BJ (cell line): ENCODE results near the gene APOO. TPM values are rescaled to one million over a fixed set of nuclear protein-coding genes. Genes with fewer than 3 reads are reported as not detected.

Source experiments
- CTCF ChIA-PET: fragments of 350-600 bp; formaldehyde crosslinking; extraction: SDS; loops from one replicate; lab custom pipeline; 2021; ENCODE audit warnings: antibody characterized with exemption, inconsistent platforms; lab: Yijun Ruan, JAX
- POLR2A ChIA-PET: fragments of 300-600 bp; sonication (Branson Sonifier 250); formaldehyde crosslinking; extraction: SDS; loops from one replicate; lab custom pipeline; 2021; ENCODE audit warnings: antibody characterized with exemption; lab: Charles Lee
- DNase-seq: peaks from one replicate; pipeline ENCODE4 v3.0.0-alpha.2; 2011; ENCODE audit warnings: low read depth
- H3K27me3 ChIP-seq: 2 replicates; pipeline ENCODE4 v1.6.0; 2011; ENCODE audit warnings: low read length; ENCODE audit not compliant: control insufficient read depth, insufficient read depth
- H3K36me3 ChIP-seq: 2 replicates; pipeline ENCODE4 v1.5.1; 2011; ENCODE audit warnings: low read length; ENCODE audit not compliant: control insufficient read depth, insufficient read depth
- H3K4me3 ChIP-seq: 2 replicates; pipeline ENCODE4 v1.5.1; 2011; ENCODE audit warnings: low read depth, mild to moderate bottlenecking, control low read depth, low read length
- polyA plus RNA-seq: library from polyadenylated mRNA; depleted of rRNA; stranded (reverse); fragments of >200 nt; gene quantifications from 2 replicates; pipeline ENCODE4 v1.2.3, GENCODE V29; 2011
- TF ChIP-seq, protein P1 (sequence below): IDR thresholded peaks from 2 replicates; pipeline ENCODE4 v1.5.1; 2011; ENCODE audit warnings: low read depth, mild to moderate bottlenecking, control low read depth, inconsistent platforms, low read length, moderate library complexity; ENCODE audit not compliant: insufficient read depth

The APOO gene
- polyA plus RNA-seq, 1 experiment = 6.6 TPM

DNA sequence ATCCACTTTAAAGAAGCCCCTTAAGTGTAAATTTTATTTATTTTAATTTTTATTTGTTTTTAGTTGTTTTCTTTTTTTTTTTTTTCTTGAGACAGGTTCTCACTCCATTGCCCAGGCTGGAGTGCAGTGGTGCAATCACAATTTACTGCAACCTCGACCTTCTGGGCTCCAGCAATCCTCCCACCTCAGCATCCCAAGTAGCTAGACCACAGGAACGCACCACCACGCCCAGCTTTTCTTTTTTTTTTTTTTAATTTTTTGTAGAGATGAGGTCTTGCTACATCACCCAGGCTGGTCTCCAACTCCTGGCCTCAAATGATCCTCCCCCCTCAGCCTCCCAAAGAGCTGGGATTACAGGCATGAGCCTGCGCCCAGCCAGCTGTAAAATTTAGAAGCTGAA is 118.8 kb downstream of the APOO start:
- POLR2A ChIA-PET = no interaction called here
- CTCF ChIA-PET = interaction anchor here (0.5 kb wide), 1 partner anchor 15 kb away, joined by 3 read pairs; no protein-coding TSS in a partner anchor

DNA sequence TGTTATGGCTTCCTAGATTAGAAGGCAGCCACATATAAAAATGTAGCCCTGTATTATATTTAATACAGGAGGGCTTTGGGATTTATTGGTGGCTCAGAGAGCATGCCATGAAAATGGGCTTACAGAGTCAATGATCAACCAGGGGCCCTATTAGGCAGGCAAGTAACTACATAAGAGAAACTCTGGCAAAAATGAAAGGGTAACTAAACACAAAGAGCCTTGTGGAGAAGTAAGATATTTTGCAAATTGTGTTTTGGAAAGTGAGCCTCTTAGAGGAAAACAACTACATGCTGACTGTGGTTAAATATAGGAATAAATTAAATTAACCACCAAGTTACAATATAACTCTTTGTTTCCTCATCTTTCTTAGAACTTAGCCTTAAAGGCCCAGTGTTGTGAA is 119.2 kb downstream of the APOO start:
- ChIA-PET CTCF (interaction anchor here (0.5 kb wide), 1 partner anchor 16 kb away, joined by 3 read pairs; no protein-coding TSS in a partner anchor), POLR2A (no interaction called here)
- Histone ChIP-seq H3K4me3 (no peak overlapping the region), H3K36me3 (no peaks in the 10 kb centered on the region), H3K27me3 (no peaks in the 10 kb centered on the region)
- TF ChIP-seq, protein P1, sequence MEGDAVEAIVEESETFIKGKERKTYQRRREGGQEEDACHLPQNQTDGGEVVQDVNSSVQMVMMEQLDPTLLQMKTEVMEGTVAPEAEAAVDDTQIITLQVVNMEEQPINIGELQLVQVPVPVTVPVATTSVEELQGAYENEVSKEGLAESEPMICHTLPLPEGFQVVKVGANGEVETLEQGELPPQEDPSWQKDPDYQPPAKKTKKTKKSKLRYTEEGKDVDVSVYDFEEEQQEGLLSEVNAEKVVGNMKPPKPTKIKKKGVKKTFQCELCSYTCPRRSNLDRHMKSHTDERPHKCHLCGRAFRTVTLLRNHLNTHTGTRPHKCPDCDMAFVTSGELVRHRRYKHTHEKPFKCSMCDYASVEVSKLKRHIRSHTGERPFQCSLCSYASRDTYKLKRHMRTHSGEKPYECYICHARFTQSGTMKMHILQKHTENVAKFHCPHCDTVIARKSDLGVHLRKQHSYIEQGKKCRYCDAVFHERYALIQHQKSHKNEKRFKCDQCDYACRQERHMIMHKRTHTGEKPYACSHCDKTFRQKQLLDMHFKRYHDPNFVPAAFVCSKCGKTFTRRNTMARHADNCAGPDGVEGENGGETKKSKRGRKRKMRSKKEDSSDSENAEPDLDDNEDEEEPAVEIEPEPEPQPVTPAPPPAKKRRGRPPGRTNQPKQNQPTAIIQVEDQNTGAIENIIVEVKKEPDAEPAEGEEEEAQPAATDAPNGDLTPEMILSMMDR = no peak
- no peak for DNase-seq

More for the DNA sequence above, 118.8 kb downstream of the APOO start:
- Histone ChIP-seq H3K4me3 (no peak overlapping the region), H3K36me3 (no peaks in the 10 kb centered on the region), H3K27me3 (no peaks in the 10 kb centered on the region)
- no peak for DNase-seq
- TF ChIP-seq, protein P1 = no peak

DNA sequence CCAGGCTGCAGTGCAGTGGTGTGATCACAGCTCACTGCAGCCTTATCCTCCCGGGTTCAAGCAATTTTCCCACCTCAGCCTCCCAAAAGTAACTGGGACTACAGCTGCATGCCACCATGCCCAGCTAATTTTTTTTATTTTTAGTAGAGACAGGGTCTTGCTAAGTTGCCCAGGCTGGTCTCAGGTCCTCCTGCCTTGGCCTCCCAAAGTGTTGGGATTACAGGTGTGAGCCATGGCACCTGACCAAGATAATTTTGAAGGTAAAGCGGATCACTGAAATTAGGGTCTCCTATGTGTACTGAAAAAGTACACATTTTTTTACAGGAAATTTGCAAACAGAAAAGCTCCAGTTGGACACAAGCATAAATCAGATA is 120.0 kb downstream of the APOO start:
- Histone ChIP-seq H3K36me3 (no peaks in the 10 kb centered on the region), H3K27me3 (no peaks in the 10 kb centered on the region), H3K4me3 (no peak overlapping the region)
- POLR2A ChIA-PET = no interaction called here
- TF ChIP-seq, protein P1 = no peak
- CTCF ChIA-PET = interaction anchor here (1.3 kb wide), 1 partner anchor 114 kb away, joined by 3 read pairs; no protein-coding TSS in a partner anchor
- no peak for DNase-seq

DNA sequence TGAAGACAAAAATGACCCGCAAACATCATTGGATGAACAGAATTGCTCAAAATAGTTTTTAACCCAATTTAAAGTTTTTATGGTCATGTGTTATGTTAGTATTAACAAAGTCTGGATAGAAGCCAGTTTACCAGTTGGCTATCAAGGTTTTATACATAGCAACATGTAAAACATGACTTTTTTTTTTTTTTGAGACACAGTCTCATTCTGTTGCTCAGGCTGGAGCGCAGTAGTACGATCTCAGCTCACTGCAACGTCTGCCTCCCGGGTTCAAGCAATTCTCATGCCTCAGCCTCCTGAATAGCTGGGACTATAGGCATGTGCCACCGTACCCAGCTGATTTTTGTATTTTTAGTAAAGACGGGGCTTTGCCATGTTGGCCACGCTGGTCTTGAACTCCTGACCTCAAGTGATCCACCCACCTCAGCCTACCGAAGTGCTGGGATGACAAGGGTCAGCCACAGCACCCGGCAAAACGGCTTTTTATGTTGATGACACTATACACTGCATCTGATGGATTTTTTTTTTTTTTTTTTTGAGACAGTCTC is 121.4 kb downstream of the APOO start:
- CTCF ChIA-PET = no interaction called here
- H3K4me3 ChIP-seq = no peak overlapping the region
- TF ChIP-seq, protein P1 = no peak
- H3K27me3 ChIP-seq = no peaks in the 10 kb centered on the region
- no peaks in the 10 kb centered on the region for H3K36me3 ChIP-seq
- POLR2A ChIA-PET = no interaction called here
- DNase-seq = no peak

DNA sequence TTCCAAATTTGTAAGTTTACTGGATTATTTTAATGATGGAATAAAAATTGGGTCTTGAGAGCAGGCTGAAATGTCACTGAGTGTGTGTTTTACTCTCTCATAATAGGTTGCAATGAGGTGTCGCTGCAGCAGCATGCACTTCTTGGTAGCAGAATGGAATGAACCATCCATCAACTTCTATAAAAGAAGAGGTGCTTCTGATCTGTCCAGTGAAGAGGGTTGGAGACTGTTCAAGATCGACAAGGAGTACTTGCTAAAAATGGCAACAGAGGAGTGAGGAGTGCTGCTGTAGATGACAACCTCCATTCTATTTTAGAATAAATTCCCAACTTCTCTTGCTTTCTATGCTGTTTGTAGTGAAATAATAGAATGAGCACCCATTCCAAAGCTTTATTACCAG is 122.2 kb downstream of the APOO start:
- TF ChIP-seq, protein P1 = no peak
- POLR2A ChIA-PET = no interaction called here

More for the DNA sequence above, 122.2 kb downstream of the APOO start:
- Histone ChIP-seq H3K36me3 (no peaks in the 10 kb centered on the region), H3K4me3 (no peak overlapping the region), H3K27me3 (no peaks in the 10 kb centered on the region)
- CTCF ChIA-PET = no interaction called here
- no peak for DNase-seq
